Measurements from ENCODE around the gene IGSF11. TPM values are rescaled to one million over a fixed set of nuclear protein-coding genes. Genes with fewer than 3 reads are reported as not detected.

The IGSF11 gene
- total and polyA plus RNA-seq, 4 experiments from 2014 or later: 0.22 to 0.44 TPM; not detected in 2

- Histone ChIP-seq H3K4me1 (ENCODE audit: insufficient read depth, low read length) (no peaks in the 10 kb centered on the region), H3K36me3 (ENCODE audit: insufficient read depth, low read length) (no peaks in the 10 kb centered on the region), H3K4me3 (ENCODE audit: low read length in 2 of 2) (no peak overlapping the region), H3K27me3 (ENCODE audit: insufficient read depth, low read length) (no peaks in the 10 kb centered on the region), H3K27ac (ENCODE audit: low read depth, low read length) (no peak overlapping the region), H3K9me3 (ENCODE audit: control insufficient read depth in 1 of 2, low read length in 2 of 2) (no peaks in the 10 kb centered on the region)
- CTCF ChIA-PET (ENCODE audit: partially characterized antibody): interaction anchor here (1.3 to 13.6 kb wide), 4 partner anchors 11 to 209 kb away, joined by 3 to 439 read pairs (median 40); partner anchors contain the start of gene IGSF11
- H3K4me3 Mint-ChIP-seq: no peak overlapping the region
- no peaks in the 10 kb centered on the region for H3K36me3 Mint-ChIP-seq
- intact Hi-C loops (cut with micrococcal nuclease): no loop called here
- no peaks in the 10 kb centered on the region for H3K9me3 Mint-ChIP-seq
- H3K4me1 Mint-ChIP-seq: peaks cover 0 to 7% (median 4%) of the 10 kb centered on the region in 4 donors
- H3K27me3 Mint-ChIP-seq: peaks cover 0 to 3% of the 10 kb centered on the region in 2 donors
- no peak overlapping the region for H3K27ac Mint-ChIP-seq
- POLR2A ChIA-PET (ENCODE audit: partially characterized antibody): no interaction called here
- DNase-seq: no peak
These were observed 147.9 kb downstream of the IGSF11 start for GRCh38 chr3:118886708-118887107.

GRCh38 chr3:118884748-118885206 lies 149.9 kb downstream of the IGSF11 start:
- Histone ChIP-seq H3K4me3 (ENCODE audit: low read length in 2 of 2) (no peak overlapping the region), H3K36me3 (ENCODE audit: insufficient read depth, low read length) (no peaks in the 10 kb centered on the region), H3K27me3 (ENCODE audit: insufficient read depth, low read length) (no peaks in the 10 kb centered on the region), H3K9me3 (ENCODE audit: control insufficient read depth in 1 of 2, low read length in 2 of 2) (no peaks in the 10 kb centered on the region), H3K4me1 (ENCODE audit: insufficient read depth, low read length) (no peaks in the 10 kb centered on the region), H3K27ac (ENCODE audit: low read depth, low read length) (no peak overlapping the region)
- no peaks in the 10 kb centered on the region for H3K9me3 Mint-ChIP-seq
- peaks cover 0 to 7% (median 4%) of the 10 kb centered on the region in 4 donors for H3K4me1 Mint-ChIP-seq
- peak overlapping the region in 1 of 8 donors; percentile 59 for H3K4me3 Mint-ChIP-seq
- H3K36me3 Mint-ChIP-seq: no peaks in the 10 kb centered on the region
- DNase-seq: peak; percentile 63 to 74 (median 68)
- peaks cover 2 to 8% of the 10 kb centered on the region in 2 donors for H3K27me3 Mint-ChIP-seq
- intact Hi-C loops (cut with micrococcal nuclease): loop anchor here (1.0 to 5.0 kb wide), 5 partner anchors 72 to 1673 kb away; partner anchors contain the start of genes CD80 and IGSF11
- no peak overlapping the region for H3K27ac Mint-ChIP-seq
- CTCF ChIA-PET (ENCODE audit: partially characterized antibody): interaction anchor here (0.6 to 13.6 kb wide), 61 partner anchors 8 to 1674 kb away, joined by 3 to 439 read pairs (median 5); partner anchors contain the start of genes B4GALT4 and IGSF11
- POLR2A ChIA-PET (ENCODE audit: partially characterized antibody): interaction anchor here (1.0 to 1.7 kb wide), 3 partner anchors 150 to 469 kb away, joined by 3 to 9 read pairs (median 6); partner anchors contain the start of genes B4GALT4 and IGSF11

GRCh38 chr3:118882353-118882947 lies 152.2 kb downstream of the IGSF11 start:
- H3K36me3 ChIP-seq (ENCODE audit: insufficient read depth, low read length): no peaks in the 10 kb centered on the region
- no peaks in the 10 kb centered on the region for H3K9me3 ChIP-seq (ENCODE audit: control insufficient read depth in 1 of 2, low read length in 2 of 2)
- no peak overlapping the region for H3K4me3 Mint-ChIP-seq
- no peaks in the 10 kb centered on the region for H3K9me3 Mint-ChIP-seq
- H3K27me3 Mint-ChIP-seq: peaks cover 2 to 12% of the 10 kb centered on the region in 2 donors
- H3K4me3 ChIP-seq (ENCODE audit: low read length in 2 of 2): no peak overlapping the region
- intact Hi-C loops (cut with micrococcal nuclease): loop anchor here (1.0 to 5.0 kb wide), 3 partner anchors 216 to 1675 kb away; no protein-coding TSS in a partner anchor
- H3K4me1 Mint-ChIP-seq: peaks cover 0 to 7% (median 4%) of the 10 kb centered on the region in 4 donors
- peak; percentile 55 to 65 (median 62) for DNase-seq
- no peak overlapping the region for H3K27ac Mint-ChIP-seq
- H3K36me3 Mint-ChIP-seq: no peaks in the 10 kb centered on the region
- H3K27ac ChIP-seq (ENCODE audit: low read depth, low read length): no peak overlapping the region
- no peaks in the 10 kb centered on the region for H3K27me3 ChIP-seq (ENCODE audit: insufficient read depth, low read length)
- ChIA-PET POLR2A (ENCODE audit: partially characterized antibody) (interaction anchor here (1.2 to 1.3 kb wide), 2 partner anchors 152 to 359 kb away, joined by 3 to 5 read pairs; partner anchors contain the start of gene IGSF11), CTCF (ENCODE audit: partially characterized antibody) (interaction anchor here (0.5 to 13.6 kb wide), 33 partner anchors 7 to 1196 kb away, joined by 3 to 439 read pairs (median 4); partner anchors contain the start of genes B4GALT4 and IGSF11)
- no peaks in the 10 kb centered on the region for H3K4me1 ChIP-seq (ENCODE audit: insufficient read depth, low read length)

DNA sequence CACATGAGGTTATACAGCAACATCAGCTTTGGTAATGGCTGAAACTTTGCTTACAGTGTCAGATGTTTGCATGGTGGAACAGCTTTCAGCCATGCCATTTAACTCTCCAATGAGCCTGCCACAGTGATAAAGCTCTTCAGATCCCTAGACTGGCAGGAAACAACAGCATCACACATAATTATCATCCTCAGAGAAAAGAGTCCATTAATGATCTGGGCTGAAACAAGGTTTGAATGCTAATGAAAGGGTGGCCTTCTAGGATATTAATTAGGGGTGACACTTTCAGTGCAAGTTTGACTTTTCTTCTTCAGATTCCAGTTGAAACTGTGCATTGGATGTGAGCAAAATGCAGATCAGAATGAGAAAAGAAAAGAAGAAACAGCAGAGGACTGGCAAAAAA lies 166.6 kb downstream of the IGSF11 start:
- CTCF ChIA-PET (ENCODE audit: partially characterized antibody): interaction anchor here (1.4 to 2.7 kb wide), 3 partner anchors 11 to 16 kb away, joined by 3 to 19 read pairs (median 4); no protein-coding TSS in a partner anchor
- H3K4me1 ChIP-seq (ENCODE audit: insufficient read depth, low read length): no peaks in the 10 kb centered on the region
- POLR2A ChIA-PET (ENCODE audit: partially characterized antibody): no interaction called here
- H3K4me3 Mint-ChIP-seq: no peak overlapping the region
- no peaks in the 10 kb centered on the region for H3K27me3 ChIP-seq (ENCODE audit: insufficient read depth, low read length)
- DNase-seq: no peak
- no peak overlapping the region for H3K4me3 ChIP-seq (ENCODE audit: low read length in 2 of 2)
- H3K27ac ChIP-seq (ENCODE audit: low read depth, low read length): no peak overlapping the region
- H3K27ac Mint-ChIP-seq: no peak overlapping the region
- peaks cover 2 to 20% (median 16%) of the 10 kb centered on the region in 8 donors for H3K9me3 Mint-ChIP-seq
- no peaks in the 10 kb centered on the region for H3K4me1 Mint-ChIP-seq
- H3K27me3 Mint-ChIP-seq: peaks cover 9 to 16% of the 10 kb centered on the region in 2 donors
- no peaks in the 10 kb centered on the region for H3K36me3 ChIP-seq (ENCODE audit: insufficient read depth, low read length)
- H3K9me3 ChIP-seq (ENCODE audit: control insufficient read depth in 1 of 2, low read length in 2 of 2): no peaks in the 10 kb centered on the region
- peaks cover 3 to 6% of the 10 kb centered on the region in 2 donors for H3K36me3 Mint-ChIP-seq
- intact Hi-C loops (cut with micrococcal nuclease): no loop called here

DNA sequence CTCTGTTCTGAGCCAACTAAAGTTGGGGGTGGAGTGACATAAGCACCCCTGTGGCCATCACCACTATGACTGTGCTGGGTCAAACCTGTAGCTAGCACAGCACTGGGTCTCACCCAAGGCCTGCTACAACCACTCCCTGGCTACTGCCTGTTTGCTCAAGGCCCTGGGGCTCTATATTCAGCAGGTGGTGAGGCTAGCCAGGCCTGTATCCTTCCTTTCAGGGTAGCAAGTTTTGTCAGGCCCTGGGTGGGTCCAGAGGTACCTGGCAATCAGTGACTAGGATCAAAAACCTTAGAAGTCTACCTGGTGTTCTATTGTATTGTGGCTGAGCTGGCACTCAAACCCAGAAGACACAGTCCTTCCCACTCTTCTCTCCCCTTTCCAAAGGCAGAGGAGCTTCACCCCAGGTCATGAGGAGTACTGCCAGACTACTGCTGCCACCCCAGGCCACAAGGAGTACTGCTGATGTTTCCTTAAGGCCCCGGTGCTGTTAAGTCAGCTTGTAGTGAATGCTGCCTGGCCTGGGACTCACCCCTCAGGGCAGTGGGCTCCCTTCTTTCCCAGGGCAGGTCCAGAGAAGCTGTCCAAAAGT lies 170.8 kb downstream of the IGSF11 start:
- Mint-ChIP-seq H3K27me3 (peaks cover 4 to 12% of the 10 kb centered on the region in 2 donors), H3K4me1 (no peaks in the 10 kb centered on the region), H3K4me3 (no peak overlapping the region), H3K36me3 (no peaks in the 10 kb centered on the region), H3K9me3 (peaks cover 0 to 2% (median 0%) of the 10 kb centered on the region in 8 donors), H3K27ac (no peak overlapping the region)
- Histone ChIP-seq H3K36me3 (ENCODE audit: insufficient read depth, low read length) (no peaks in the 10 kb centered on the region), H3K27ac (ENCODE audit: low read depth, low read length) (no peak overlapping the region), H3K27me3 (ENCODE audit: insufficient read depth, low read length) (no peaks in the 10 kb centered on the region), H3K4me3 (ENCODE audit: low read length in 2 of 2) (no peak overlapping the region), H3K4me1 (ENCODE audit: insufficient read depth, low read length) (no peaks in the 10 kb centered on the region), H3K9me3 (ENCODE audit: control insufficient read depth in 1 of 2, low read length in 2 of 2) (no peaks in the 10 kb centered on the region)
- POLR2A ChIA-PET (ENCODE audit: partially characterized antibody): no interaction called here
- CTCF ChIA-PET (ENCODE audit: partially characterized antibody): interaction anchor here (1.6 kb wide), 1 partner anchor 20 kb away, joined by 7 read pairs; no protein-coding TSS in a partner anchor
- DNase-seq: no peak
- intact Hi-C loops (cut with micrococcal nuclease): no loop called here

DNA sequence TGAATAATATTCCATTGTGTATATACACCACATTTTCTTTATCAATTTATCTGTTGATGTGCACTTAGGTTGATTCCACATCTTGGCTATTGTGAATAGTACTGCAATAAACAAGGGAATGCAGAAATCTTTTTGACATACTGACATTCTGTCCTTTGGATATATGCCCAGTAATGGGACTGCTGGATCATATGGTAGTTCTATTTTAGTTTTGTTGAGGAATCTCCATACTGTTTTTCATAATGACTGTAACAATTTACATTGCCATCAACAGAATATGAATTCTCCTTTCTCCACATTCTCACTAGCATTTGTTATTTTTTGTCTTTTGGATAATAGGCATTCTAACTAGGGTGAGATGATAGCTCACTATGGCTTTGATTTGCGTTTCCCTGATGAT lies 174.7 kb downstream of the IGSF11 start:
- Mint-ChIP-seq H3K9me3 (peaks cover 0 to 12% (median 3%) of the 10 kb centered on the region in 8 donors), H3K36me3 (no peaks in the 10 kb centered on the region), H3K4me1 (no peaks in the 10 kb centered on the region), H3K27me3 (peaks cover 2 to 12% of the 10 kb centered on the region in 2 donors), H3K4me3 (no peak overlapping the region), H3K27ac (no peak overlapping the region)
- H3K4me3 ChIP-seq (ENCODE audit: low read length in 2 of 2): no peak overlapping the region
- no peaks in the 10 kb centered on the region for H3K36me3 ChIP-seq (ENCODE audit: insufficient read depth, low read length)
- POLR2A ChIA-PET (ENCODE audit: partially characterized antibody): no interaction called here
- intact Hi-C loops (cut with micrococcal nuclease): no loop called here
- no peaks in the 10 kb centered on the region for H3K27me3 ChIP-seq (ENCODE audit: insufficient read depth, low read length)
- no peak for DNase-seq
- CTCF ChIA-PET (ENCODE audit: partially characterized antibody): no interaction called here
- H3K9me3 ChIP-seq (ENCODE audit: control insufficient read depth in 1 of 2, low read length in 2 of 2): no peaks in the 10 kb centered on the region
- no peak overlapping the region for H3K27ac ChIP-seq (ENCODE audit: low read depth, low read length)
- no peaks in the 10 kb centered on the region for H3K4me1 ChIP-seq (ENCODE audit: insufficient read depth, low read length)

Measured in CD4-positive, alpha-beta memory T cell (primary cell).